Measurements from ENCODE around the gene RFTN1.
"Not testable (repeated sequence)": the region's sequence is repeated elsewhere in the genome, so short reads cannot be mapped to it uniquely, and the experiment has no call there.

RFTN1 gene

GRCh38 chr3:16506884-16507577 lies 6.5 kb downstream of the RFTN1 start:
- no peak for DNase-seq

- DNase-seq, result no peak
Observed at GRCh38 chr3:16506451-16506850, 7.0 kb downstream of the RFTN1 start.

GRCh38 chr3:16504692-16505091 lies 8.8 kb downstream of the RFTN1 start:
- DNase-seq, result no peak

- DNase-seq, result no peak
Observed at GRCh38 chr3:16504242-16504641, 9.3 kb downstream of the RFTN1 start.

DNA sequence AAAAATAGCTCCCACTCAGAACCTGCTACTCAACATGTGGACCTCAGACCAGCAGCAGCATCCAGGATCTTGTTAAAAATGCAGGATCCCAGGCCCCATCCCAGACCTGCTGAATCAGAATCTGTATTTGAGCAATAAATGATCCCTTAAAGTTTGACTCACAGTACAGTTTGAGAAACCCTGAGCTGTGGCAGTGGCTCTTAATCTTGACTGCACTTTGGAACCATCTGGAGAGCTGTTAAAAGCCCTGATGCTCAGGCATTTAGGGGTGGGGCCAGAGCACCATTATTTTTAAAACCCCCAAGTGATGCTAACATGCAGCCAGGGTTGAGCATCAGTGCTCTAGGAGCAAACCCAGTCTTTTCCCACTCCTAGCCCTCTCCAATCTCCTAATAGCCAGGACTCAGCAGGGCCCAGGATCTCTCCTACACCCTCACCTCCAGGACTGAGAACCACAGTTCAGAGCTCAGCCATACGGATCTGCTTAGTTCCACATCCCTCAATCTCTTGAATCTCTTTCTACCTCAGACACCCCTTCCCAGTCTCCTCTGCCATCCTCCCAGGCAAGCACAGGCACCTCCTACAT lies 10.2 kb downstream of the RFTN1 start:
- no peak for DNase-seq

DNA sequence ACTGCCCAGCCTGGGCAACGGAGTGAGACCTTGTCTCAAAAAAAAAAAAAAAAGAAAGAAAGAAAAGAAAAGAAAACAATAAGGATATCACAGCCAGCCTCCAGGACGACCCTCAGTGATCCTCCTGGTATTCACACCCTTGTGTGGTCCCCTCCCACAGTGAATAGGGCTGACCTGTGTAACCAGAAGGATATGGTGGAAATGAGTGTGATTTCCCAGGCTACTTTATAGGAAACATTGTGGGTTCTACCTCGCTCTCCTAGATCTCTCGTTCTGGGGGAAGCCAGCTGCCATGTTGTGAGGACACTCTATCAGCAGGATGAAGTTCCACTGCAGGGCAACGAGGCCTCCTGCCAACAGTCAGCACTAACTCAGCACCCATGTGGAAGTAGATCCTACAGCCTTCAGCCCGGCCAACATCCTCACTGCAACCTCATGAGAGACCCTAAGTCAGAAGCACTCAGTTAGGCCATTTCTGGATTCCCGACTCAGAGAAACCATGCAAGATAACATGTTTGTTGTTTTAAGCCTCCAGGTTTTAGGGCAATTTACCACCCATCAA lies 11.1 kb downstream of the RFTN1 start:
- DNase-seq, result no peak

GRCh38 chr3:16501376-16501775 lies 12.1 kb downstream of the RFTN1 start:
- no peak for DNase-seq

- no peak for DNase-seq
Observed at GRCh38 chr3:16500911-16501310, 12.6 kb downstream of the RFTN1 start.

GRCh38 chr3:16500093-16500492 lies 13.4 kb downstream of the RFTN1 start:
- DNase-seq, result no peak

DNA sequence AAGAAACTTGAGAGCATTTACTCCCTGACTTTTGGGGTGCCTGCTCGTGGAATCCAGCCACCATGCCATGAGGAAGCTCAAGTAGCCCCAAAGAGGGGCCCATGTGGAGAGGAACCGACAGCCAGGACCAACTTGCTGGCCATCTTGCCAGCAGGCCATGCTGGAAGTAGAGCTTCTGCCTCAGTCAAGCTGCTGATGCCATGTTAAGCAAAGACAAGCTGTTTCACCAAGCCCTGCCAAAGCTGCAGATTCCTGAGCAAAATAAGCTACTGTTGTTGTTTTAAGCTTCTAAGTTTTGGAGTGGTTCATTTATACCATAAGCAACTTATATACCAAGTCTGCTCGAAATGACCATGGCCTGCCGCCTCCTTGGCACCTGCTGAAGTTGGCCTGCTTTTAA lies 14.1 kb downstream of the RFTN1 start:
- DNase-seq, result no peak

DNA sequence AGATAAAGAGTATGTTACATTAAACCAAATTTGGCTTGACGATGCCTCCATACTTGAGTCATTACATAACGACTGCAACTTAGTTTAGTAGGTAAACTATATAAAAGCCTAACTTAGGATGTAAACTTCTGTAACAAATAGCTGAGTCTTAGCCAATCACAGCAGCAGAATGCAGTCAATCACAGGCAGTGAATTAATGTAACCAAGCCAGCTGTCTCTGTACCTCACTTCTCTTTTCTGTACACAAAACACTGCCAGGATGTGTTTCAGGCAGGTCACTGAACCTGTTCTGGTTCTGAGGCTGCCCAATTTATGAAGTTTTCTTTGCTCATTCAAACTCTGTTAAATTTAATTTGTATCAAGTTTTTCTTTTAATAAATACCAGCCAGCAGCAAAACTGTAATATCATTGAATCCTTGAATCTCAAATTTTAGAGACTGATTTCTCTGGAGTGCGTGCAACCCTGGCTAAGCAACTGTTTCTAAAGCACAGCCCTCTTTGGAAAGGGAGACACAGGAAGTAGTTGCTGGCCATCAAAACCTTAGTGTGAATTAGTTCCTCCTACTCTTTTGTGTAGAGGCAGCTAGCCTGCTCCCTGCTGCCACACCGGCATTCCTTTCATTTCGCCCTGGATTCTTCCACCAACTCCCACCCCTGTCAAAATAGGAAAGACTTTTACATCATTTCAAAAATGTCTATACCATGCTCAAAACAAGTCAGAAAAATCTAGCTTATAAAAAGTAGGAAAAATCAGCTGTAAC lies 15.2 kb downstream of the RFTN1 start:
- DNase-seq, result no peak

- DNase-seq, result no peak
Observed at GRCh38 chr3:16496408-16497222, 16.9 kb downstream of the RFTN1 start.

DNA sequence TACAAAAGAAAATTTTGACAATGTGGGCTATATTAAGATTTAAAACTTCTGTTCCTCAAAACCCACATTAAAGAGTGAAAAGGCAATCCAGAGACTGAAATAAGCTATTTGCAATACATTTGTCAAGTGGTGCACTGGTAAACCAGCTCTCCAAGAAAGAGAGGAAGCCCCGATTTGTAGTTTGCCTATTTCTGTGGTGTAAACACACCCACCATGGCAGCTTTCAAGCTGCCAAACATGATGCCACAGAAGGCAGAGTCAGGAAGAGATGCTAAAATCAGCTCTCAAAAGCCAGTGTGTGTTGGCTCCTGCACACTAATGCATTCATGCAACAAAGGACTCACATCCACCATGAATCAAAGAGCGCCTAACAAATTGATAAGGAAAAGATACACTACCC lies 17.5 kb downstream of the RFTN1 start:
- no peak for DNase-seq

DNA sequence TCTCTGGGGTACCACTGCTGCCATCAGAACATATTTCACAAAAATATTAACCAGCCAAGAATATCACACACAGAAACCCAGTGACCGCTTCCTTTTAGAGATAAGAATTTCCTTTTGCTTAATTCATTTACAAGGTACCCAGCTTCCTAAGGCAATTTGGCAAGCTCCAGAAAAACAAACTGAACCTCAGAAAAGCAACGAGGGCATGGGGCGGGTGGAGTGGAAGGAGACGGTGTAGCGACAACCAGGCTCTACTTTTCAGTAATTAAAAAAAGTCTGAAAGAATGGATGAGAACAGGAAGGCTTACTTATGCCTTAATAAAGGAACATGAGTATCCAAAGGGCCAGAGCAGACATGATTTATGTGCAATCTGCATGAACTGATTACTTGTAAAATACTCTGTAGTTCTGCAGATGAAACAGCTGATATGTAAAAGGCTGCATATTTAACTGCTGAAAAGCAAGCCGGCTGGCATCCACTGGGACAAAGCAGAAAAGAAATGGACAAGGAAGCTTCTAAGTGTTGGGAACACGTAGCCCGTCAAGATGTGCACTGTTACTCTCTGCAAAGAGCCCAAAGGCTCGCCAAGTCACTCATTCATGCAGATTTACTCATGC lies 18.6 kb downstream of the RFTN1 start:
- DNase-seq, result no peak

DNA sequence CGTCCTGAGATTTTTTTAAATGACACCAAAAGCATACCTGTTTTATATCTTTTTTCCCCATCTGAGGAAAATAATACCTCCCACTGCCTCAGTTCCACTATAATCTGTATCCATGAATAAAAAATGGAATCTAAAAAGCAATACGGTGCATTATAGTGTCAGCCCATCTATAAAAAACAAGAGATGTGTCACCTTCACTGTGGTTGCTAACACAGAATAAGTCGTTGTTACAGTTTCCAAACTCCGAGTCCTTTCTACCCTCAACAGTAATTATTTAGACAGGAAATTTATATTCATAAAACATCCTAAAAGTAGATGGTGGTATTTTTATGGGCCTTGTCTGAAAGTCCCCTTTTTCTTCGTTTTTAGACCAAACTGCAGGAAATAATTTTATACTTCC lies 19.4 kb downstream of the RFTN1 start:
- no peak for DNase-seq

- DNase-seq, result no peak
Observed at GRCh38 chr3:16490062-16490619, 23.4 kb downstream of the RFTN1 start.

GRCh38 chr3:16489326-16490061 lies 24.0 kb downstream of the RFTN1 start:
- not testable (repeated sequence) for DNase-seq

- DNase-seq, result no peak
Observed at GRCh38 chr3:16488637-16489036, 24.9 kb downstream of the RFTN1 start.

- DNase-seq, result no peak
Observed at GRCh38 chr3:16487511-16488175, 25.9 kb downstream of the RFTN1 start.

- no peak for DNase-seq
Observed at GRCh38 chr3:16486951-16487480, 26.5 kb downstream of the RFTN1 start.

- DNase-seq, result no peak
Observed at GRCh38 chr3:16486201-16486600, 27.3 kb downstream of the RFTN1 start.
